Stimulated activated CD8-positive, alpha-beta memory T cell treated with anti-CD3 and anti-CD28 coated beads, Interleukin-4, amount 100 ng/mL, for 24 hours (primary cell): ENCODE results near the gene GPR35.

Source experiments
- DNase-seq: peaks from one replicate; pipeline ENCODE4 v3.0.0-alpha.2; 2020; ENCODE audit warnings: low read depth

The GPR35 gene, protein sequence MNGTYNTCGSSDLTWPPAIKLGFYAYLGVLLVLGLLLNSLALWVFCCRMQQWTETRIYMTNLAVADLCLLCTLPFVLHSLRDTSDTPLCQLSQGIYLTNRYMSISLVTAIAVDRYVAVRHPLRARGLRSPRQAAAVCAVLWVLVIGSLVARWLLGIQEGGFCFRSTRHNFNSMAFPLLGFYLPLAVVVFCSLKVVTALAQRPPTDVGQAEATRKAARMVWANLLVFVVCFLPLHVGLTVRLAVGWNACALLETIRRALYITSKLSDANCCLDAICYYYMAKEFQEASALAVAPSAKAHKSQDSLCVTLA

DNA sequence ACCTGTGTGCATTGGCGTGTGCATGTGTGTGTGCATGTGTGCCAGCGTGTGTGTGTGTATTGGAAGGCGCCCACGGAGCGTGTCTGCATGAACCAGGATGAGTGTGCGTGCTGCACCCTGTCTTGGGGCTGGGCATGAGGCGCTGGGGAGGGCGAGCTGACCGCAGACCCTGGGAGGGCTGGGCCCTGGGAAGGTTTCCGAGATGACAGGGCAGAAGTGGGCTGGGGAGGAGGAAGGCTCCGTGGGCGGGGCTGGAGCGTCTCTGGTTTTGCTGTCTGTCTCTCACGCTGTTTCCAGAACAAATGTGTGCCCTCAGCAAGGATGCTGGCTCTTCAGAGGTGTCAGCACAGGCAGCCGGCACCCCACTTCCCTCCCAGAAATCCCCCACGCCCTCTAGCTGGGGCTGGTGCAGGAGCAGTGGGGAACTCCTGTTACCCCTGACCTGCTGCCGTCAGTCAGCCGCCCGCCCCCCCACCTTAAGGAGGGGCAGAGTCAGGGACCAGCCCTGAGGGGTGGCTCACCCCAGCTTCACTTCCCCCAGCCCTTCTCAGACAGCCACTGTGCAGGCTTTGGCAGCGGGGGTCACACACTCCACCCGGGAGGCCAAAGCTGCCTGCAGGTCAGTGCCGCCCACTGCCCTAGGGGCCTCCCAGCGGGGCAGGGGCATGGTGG lies at the start of gene GPR35:
GPR35 (plus strand) TSS at position 531 of the 672 bp plus-strand sequence. CDS start 4,473 bp downstream, outside the sequence.
- DNase-seq = peak; percentile 72

DNA sequence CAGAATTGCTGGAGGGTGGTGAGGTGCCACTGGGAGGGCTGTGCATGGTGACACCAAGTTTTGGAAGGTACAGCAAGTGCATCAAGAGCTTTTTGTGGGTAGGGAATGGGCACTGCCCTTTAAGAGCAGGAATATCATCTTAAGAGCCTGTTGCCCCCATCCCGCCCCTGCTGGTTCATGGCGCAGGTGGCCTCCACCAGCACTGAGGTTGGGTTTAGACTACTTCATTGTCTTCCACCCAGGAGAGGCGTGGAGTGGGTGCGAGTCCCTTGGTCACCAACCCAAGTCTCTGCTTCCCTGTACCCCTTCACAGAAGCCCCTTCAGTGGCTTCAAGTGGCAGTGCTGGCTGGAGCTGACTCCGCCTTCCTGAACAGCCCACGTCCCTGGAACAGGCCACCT lies 49.2 kb upstream of the GPR35 start:
- DNase-seq = no peak

DNA sequence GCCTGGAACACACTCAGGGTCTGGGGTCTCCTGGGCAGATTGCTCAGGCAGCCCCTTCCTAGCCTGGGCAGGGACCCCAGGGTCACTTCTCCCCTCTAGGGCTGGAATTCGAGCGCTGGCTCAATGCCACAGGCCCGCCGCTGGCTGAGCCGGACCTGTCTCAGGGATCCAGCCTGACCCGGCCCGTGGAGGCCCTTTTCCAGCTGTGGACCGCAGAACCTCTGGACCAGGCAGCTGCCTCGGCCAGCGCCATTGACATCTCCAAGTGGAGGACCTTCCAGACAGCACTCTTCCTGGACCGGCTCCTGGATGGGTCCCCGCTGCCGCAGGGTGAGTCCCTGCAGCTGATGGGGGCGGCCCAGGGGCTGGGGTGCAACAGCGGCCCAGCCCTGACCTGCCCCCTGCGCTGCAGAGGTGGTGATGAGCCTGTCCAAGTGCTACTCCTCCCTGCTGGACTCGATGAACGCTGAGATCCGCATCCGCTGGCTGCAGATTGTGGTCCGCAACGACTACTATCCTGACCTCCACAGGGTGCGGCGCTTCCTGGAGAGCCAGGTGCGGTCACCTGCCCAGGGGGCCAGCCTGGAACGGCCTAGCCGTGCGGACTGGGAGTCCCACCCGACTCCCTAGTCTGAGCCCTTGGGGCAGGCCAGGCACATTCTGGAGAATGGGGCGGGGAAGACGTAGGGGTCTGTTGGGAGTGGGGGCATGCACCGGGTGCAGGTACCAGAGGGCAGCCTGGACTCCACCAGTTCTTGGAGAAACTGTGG lies 48.7 kb upstream of the GPR35 start:
- DNase-seq = no peak

DNA sequence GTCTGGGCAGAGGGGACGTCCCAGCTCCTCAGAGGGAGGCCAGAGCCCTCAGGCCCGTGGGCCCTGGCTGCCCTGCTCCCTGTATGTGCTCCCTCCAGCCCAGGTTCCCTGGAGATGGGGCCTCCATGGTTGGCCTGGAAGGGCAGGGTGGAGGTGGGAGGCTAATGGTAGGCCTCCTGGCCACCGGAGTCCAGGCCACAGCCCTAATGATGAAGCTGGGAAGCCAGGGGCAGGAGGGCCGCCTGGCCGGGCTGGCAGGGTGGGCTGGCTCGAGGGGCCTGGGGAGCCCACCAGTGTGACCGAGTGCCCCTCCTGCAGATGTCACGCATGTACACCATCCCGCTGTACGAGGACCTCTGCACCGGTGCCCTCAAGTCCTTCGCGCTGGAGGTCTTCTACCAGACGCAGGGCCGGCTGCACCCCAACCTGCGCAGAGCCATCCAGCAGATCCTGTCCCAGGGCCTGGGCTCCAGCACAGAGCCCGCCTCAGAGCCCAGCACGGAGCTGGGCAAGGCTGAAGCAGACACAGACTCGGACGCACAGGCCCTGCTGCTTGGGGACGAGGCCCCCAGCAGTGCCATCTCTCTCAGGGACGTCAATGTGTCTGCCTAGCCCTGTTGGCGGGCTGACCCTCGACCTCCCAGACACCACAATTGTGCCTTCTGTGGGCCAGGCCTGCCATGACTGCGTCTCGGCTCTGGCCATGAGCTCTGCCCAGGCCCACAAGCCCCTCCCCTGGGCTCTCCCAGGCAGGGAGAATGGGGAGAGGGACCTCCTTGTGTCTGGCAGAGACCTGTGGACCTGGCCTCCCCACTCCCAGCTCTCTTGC lies 47.8 kb upstream of the GPR35 start:
- DNase-seq = no peak

DNA sequence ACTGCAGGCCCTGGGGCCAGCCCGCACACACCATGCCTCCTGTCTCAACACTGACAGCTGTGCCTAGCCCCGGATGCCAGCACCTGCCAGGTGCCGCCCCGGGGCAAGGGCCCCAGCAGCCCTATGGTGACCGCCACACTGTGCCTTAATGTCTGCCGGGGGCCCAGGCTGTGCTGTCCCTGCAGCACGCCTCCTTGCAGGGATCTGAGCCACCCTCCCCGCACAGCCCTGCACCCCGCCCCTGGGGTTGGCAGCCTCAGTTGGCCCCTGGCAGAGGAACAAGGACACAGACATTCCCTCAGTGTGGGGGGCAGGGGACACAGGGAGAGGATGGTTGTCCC lies 47.2 kb upstream of the GPR35 start:
- no peak for DNase-seq

DNA sequence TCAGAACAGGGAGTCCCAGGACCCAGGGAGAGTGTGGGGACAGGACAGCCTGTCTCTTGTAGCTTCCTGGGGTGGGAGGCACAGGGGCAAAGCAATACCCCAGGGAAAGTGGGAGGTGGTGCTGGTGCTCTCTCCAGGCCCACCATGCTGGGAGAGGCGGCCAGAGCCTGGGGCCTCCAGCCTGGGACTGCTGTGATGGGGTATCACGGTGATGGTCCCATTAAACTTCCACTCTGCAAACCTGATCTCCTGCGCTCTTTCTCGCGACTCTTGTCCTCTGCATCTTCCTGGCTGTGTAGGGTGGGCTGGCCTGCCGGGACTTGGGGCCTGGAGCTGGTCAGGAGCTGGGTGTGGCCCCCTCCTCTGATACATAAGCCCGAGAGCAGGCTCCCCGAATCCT lies 46.8 kb upstream of the GPR35 start:
- no peak for DNase-seq

DNA sequence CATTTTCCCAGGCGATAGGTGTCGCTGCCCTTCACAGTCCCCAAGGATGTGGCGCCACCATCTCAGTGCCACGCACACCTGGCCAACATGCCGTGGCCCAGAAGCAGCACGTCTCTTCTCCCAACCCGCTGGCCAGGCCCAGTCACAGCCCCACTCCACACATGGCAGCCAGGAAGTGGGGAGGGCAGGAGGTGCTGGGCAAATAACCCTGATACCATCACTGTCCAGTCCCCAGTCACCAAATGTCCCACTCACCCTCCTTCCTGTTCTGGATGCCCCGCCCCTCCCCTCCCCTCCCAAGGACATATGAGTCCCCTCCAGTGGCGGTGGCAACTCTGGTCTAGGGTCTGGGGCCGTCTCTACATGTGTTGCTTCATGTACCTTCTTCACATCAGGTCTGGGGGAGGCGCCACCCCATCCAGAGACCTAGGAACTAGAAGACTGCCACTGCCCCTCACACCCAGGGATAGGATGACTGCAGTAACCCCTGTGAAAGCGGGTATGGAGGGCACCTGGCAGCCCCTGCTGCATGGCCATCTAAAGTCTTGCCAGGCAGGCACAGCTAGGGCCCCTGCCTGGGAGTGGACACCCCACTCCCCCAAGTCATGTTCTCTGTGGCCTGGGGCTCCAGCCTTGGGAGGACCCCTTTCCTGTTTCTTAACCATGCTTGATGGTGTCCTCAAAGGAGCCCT lies 46.1 kb upstream of the GPR35 start:
- no peak for DNase-seq

DNA sequence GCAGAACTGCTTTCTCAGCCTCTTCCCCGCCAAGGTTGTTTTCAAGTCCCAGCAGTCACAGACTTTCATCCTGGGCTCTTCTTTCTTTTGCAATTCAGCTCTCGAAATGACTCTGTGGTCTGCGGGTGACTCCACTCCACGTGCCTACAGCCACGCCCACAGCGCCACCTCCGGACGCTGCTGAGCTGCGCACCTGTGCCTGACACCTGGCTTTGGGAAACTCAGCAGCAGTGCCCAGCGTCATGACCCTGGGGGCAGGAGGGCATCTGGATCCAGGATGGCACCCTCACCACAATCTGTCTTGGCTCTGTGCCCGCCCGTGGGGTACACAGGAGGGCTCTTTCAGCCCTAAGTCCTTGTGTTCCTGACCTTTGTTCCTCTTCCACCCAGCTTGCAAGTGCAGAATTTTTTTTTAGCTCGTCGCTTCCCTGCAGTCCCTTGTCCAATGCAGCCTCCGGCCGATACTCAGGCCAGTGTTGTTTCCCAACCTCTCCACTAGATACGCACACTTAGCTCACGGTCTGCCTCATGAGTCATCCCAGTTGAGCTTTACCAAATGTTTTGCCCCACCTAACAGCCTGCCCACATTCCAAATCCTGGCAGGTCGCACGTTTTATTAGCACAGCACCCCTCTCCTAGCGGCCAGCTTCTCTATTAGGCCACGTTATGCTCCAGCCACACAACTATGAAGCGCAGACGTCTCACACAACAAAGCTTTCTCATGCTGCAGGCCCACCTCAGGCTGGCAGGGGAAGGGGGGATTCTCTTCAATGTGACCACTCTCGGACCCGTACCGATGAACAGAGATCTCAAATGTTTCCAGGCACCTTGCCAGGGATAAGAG lies 45.3 kb upstream of the GPR35 start:
- DNase-seq = peak; percentile 48

DNA sequence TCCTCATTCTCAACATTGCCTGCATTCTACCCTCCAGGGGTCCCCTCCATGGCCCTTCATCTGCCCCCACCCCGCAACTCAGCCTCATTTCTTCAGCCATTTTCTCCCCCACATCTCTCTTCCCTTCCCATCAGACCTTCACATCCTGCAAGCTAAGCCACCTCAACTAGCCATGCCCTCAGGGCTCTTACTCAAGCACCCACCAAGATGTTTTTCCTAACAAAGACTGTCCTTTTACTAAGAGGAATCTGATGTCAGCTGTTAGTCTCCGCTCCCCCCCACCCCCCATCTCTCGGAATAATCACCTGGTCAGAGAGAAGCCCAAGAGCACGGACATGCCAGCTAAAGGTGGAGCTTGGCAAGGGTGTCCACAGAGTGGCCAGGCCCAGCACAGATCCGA lies 43.5 kb upstream of the GPR35 start:
- no peak for DNase-seq

DNA sequence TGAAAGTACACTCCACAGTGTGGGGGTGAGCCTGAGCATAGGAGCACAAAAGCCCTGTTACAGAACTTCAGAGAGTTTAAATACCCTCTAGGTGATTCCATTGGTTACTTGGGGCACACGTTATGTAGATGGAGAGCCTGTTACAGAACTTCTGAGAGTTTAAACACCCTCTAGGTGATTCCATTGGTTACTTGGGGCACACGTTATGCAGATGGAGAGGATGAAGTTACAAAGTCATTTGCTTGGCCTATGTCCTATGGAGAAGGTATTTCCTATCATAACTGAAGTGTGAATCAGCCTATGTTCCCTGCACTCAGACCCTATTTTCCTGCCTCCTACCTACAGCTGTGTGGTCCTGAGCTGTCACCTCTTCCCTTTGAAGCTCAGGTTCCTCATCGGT lies 42.5 kb upstream of the GPR35 start:
- DNase-seq = no peak

DNA sequence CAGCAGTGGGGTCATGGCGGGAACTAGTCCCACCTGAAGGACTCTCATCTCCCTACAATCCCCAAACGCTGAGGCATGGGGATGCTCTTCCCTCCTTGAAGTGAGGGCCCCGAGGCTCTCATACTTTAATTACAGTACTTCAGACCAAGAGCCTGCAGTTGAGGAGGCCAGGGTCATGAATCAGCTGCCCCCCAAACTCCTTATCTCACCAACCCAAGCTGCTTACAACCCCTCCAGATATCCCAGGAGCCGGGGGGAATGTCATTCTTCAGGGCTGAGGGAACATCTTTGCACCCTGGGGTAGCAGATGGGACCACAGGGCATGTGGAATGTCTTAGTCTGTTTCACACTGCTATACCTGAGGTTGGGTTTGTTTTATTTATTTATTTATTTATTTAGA lies 41.5 kb upstream of the GPR35 start:
- DNase-seq = no peak

DNA sequence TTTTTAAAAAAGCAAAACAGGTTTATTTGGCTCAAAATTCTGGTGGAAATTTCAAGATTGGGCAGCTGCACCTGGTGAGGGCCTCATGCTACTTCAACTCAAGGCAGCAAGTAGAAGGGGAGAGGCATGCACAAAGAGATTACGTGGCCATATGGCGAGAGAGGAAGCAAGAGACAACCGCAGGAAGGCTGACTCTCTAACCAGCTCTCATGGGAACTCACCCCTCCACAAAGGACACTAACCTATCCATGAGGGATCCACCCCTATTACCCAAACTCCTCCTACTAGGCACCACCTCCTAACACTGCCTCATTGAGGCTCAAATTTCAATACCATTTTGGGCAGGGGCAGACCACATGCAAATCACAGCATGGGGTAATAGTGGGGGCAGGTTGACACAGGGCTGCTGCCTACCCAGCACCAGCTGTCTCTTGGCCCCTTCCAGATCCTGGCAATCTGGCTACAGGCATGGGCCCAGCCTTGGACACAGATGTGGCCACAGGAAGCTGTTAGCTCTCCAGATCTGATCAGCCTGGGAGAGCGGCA lies 40.7 kb upstream of the GPR35 start:
- DNase-seq = no peak

DNA sequence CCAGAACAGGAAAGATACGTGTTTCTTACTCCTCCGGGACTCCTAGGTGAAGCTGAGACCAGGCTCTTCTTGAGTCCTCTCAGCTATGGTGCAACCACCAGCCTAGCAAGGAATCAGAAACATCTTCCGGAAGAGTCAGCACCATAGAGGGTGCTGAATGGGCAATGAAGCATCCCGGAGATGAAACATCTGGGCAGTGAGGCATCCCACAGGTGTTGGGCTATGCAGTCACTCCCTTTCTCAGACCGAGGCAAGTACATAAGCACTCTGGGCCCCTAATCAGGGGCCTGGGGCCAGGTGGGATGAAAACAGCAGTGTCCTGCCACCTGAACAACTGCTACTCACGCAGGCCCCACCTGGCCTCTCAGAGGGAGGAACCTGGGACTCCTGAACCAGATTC lies 40.2 kb upstream of the GPR35 start:
- no peak for DNase-seq

DNA sequence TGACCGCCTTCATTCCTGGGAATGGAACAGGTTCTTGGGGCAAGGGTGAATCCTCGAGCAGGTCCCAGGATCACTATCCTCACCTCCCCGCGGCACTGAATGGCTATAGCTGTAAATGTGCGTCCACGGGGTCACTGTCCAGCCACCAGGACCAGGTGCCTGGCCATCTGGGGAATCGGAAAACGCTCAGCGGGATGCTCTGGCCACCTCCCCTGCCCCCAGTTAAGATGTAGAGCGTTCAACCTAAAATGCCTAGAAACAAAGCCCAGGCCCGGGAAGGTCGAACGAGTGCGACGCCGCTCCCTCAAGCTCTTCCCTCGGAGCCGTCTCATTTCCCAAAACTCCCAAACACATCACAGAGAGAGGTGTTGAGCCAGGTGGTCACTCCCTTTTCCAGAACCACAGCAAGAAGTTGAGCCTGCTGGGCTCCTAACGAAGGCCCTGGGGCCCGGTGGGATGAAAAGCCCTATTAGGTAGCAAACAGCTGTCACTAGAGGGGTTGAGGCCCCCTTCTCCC lies 39.5 kb upstream of the GPR35 start:
- no peak for DNase-seq

DNA sequence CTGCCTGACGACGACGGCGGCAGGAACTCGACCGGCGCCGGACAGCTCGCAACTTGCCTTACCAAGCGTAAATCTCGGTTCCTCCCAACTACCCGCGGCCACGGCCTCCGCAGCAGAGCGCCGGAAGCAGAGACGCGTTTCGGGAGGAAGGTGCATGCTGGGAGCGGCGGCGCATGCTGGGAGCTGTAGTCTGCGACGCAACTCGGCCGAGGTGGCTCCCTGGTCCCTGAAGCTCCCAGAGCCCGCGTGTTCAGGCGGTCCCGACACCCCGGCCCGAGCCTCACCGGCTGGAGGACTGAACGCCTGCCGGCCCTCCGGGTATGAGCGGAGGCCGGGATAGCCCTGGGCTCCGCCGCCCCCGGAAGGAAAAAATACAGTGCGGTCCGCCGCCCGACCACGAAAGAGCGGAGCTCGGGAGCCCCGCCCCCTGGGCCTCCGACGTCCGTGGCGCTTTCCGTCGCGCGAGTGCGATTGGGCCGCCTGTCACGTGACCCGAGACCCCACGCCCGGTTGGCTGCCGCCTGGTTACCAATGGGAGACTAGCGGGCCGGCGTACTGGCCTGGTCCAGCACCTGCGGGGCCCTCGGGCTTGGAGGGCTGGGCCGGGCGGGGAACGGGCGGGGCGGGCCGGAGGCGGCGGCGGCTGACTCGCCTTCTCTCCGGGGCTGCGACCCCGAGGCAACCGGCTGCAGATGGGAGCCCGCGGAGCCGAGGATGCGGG lies 38.9 kb upstream of the GPR35 start, which contains the start of gene CAPN10:
CAPN10 (plus strand) TSS at position 537 of the 721 bp plus-strand sequence; CDS start at position 715, 178 bp downstream.
- peak; percentile 95 for DNase-seq

DNA sequence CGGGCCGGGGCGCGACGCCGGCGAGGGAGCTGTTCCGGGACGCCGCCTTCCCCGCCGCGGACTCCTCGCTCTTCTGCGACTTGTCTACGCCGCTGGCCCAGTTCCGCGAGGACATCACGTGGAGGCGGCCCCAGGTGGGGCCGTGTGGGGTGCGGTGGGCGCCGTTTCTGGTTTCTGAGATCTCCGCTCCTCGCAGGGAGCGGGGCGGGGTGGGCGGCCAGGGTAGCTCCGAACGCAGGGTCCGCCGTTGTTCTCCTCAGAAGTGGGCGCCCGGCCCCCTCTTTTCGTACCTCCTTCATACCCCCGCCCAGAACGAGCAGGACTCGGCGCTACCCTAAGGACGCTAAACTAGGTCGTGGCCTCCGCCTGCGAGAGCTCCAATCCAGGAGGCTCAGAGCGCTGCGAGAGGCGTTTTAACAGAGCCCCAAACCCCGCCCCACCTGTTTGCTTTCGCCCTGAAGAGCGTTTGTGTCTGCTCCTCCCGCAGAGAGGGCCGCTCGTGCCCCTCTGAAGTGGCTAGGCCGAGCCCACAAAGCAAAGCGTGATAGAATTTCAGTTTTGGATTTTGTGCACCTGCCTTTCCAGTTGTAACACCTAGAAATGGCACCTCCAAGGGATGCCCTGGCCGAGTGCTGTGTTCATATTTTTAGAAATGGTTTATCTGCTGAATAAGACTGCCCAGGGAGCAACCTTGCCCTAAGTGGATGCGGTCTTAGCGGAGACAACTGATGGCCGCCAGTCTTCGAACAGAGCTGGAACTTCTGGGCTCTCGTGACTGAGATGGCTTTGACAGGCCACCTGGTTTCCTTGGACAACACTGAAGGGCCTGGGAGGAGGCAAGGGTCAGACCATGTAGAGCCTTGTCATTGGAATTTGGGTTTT lies 38.1 kb upstream of the GPR35 start:
- DNase-seq = peak; percentile 48

DNA sequence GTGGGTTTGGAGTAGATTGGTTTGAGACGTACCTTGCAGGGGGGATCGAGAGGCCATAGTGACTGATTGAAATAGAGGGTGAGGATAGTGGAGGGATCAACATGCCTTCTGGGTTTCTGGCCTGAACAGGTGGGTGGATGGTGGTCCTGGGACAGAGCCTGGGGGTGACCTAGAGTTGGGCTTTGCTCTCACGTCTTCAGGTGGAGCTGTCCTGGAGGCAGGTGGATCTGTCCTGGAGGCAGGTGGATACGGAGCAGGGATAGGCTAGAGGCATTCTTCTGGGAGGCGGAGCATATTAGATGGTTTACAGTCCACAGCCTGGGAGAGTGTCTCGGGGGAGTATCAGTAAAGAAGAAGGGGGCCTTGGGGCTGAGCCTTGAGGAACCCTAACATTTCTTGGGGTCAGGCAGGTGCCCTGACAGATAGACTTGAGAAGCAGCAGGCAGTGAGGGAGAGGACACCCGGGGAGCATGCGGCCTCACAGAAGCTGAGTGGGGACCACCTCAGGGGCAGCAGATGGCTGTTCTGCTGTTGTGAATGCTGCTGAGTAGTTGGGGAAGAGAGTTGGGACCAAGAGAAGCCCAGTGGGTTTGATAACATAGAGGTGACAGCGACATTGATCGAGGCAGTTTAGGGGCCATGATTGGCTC lies 37.1 kb upstream of the GPR35 start:
- no peak for DNase-seq

DNA sequence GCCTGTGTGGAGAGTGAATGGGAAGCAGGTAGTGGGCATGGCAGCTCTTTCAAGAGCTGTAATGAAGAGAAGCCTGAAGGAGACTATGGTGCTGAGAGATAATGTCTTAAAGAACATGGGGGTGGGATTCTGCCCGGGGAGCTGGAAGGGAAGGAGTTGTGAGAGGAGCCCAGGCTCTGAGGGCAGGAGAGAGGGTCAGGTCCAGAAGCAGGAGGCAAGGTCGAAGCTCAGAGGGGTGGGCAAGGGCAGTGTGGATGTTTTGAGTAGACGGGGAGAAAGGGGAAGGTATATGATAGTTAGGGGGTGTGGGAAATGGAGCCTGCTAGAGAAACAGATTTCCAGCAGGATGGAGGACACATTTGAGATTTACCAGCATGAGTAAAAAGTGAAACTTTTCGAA lies 36.6 kb upstream of the GPR35 start:
- DNase-seq = no peak
